MG63 (cell line): ENCODE results near the gene CCNK. TPM values are rescaled to one million over a fixed set of nuclear protein-coding genes. Genes with fewer than 3 reads are reported as not detected.

Experiments
- DNase-seq: peaks from one replicate; pipeline ENCODE4 v3.0.0-alpha.2; 2020
- H3K27me3 ChIP-seq: fragments of 250-450 bp; sonication (Bioruptor Pico); 2 replicates; pipeline ENCODE4 v1.5.1; 2020; ENCODE audit warnings: mild to moderate bottlenecking, moderate library complexity
- H3K36me3 ChIP-seq: fragments of 250-450 bp; sonication (Bioruptor Pico); 2 replicates; pipeline ENCODE4 v1.5.1; 2020; ENCODE audit warnings: mild to moderate bottlenecking, moderate library complexity
- H3K4me3 ChIP-seq: fragments of 250-450 bp; sonication (Bioruptor Pico); 2 replicates; pipeline ENCODE4 v1.5.1; 2020; ENCODE audit warnings: mild to moderate bottlenecking, moderate library complexity
- H3K9me3 ChIP-seq: fragments of 250-450 bp; sonication (Bioruptor Pico); 2 replicates; pipeline ENCODE4 v1.5.1; 2020; ENCODE audit warnings: mild to moderate bottlenecking, moderate library complexity
- total RNA-seq: library from RNA; depleted of rRNA; stranded (reverse); fragments of >200 nt; shearing (Covaris generic); gene quantifications from 2 replicates; pipeline ENCODE4 v1.2.3, GENCODE V29; 2014; ENCODE audit warnings: low replicate concordance

CCNK gene
- total RNA-seq, 1 experiment from 2014 or later = 2.9 TPM

DNA sequence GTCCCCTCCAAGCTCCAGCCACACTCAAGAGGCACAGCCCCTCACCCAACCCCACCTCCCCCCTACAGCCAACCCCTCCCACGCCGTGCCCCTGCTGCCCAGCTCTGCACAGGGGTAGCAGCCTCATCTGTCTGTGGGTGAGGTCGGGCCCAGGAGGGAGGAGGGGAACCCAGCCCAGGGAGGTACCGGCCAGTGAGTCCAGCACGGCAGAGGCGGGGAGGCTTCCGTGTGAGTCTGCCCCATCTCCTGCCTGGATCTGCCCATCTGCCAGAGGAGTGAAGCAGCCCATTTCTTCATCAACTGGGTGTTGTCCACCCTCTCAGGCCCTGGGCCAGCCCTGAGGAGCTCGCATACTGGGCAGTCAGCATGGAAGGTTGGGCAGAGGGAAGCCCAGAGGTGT is 54.2 kb downstream of the CCNK start:
- Histone ChIP-seq H3K27me3 (no peaks in the 10 kb centered on the region), H3K36me3 (no peaks in the 10 kb centered on the region), H3K4me3 (no peak overlapping the region), H3K9me3 (no peaks in the 10 kb centered on the region)
- DNase-seq = peak; percentile 72

DNA sequence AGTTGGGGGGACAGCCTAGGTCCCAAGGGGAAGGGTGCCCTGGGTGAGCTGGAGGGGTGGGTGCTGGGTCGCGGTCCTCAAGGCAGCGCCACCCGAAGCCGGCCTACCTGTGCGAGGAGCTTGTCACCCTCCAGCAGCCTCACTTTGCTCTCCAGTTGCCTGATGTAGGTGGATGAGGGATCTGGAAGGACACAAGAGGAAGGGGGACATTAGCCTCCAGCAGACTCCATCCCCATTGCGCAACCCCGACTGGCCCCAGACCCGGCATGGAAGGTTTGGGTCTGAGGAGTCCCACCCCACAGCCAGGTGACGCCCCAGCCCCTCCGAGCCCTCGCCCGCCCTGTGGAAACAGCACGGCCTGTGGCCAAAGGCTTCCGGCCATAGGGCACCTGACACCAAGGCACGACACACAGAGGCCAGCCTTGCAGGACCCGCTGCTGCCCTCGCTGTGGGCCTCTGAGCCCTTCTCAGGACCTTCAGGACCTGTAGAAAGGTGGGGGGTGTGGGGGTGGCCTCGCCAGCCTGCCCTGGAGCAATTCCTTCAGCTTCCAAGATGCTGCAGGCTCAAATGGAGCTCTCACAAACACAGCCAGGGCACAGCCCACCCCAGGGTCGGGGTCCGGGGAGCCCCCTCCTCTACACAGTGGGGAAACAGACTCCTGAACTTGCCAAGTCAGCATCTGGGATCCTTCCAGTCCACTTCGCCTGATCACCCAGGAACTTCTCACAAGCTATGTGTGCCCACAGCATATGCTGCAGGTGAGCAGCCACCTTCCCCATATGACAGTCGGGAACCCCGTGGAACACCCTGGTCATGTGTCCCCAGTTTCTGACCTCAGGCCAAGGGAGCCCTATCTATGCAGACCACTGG is 54.9 kb downstream of the CCNK start:
- H3K9me3 ChIP-seq = no peaks in the 10 kb centered on the region

DNA sequence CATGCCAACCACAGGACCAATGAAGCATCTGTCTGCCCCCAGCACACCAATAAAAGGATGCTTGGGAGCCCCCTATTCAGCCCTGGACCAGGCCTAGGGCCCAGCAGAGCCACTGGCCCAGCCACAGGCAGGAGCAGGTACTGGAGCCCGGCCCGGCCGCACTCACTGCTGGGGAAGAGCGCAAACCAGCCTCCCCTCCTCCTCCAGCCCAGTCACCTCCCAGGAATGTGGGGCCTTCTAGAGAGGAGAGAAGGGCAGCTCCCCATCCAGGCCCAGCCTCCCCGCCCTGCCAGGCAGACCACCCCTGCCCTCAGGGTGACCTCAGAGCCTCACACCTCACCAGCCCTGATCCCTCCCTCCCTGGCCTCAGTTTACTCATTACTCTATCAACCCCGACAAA is 56.2 kb downstream of the CCNK start:
- Histone ChIP-seq H3K4me3 (no peak overlapping the region), H3K27me3 (no peaks in the 10 kb centered on the region)
- peak; percentile 70 for DNase-seq

More for the DNA sequence above, 54.9 kb downstream of the CCNK start:
- H3K4me3 ChIP-seq = no peak overlapping the region
- no peaks in the 10 kb centered on the region for H3K27me3 ChIP-seq
- H3K36me3 ChIP-seq = no peaks in the 10 kb centered on the region
- DNase-seq = no peak

DNA sequence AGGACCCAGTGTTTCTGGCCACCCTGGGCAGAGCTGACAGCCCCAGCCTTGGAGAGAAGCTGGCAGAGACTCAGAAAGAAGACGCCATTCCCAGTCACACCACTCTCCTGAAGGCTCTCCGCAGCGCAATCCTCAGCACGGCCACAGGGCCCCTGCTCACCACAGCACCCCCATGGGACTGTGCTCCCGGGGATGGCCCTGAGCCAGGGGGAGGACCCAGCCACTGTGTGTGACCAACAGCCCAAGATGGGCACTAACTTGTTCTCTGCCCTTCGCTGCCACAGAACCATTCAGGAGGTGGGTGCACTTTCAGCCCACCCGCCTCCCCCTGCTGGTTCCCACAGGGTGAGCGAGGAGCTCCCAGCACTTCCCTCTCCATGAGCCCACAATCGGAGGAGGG is 57.1 kb downstream of the CCNK start:
- Histone ChIP-seq H3K9me3 (no peaks in the 10 kb centered on the region), H3K4me3 (no peak overlapping the region), H3K27me3 (no peaks in the 10 kb centered on the region), H3K36me3 (no peaks in the 10 kb centered on the region)
- DNase-seq = no peak

More for the DNA sequence above, 56.2 kb downstream of the CCNK start:
- Histone ChIP-seq H3K36me3 (no peaks in the 10 kb centered on the region), H3K9me3 (no peaks in the 10 kb centered on the region)

DNA sequence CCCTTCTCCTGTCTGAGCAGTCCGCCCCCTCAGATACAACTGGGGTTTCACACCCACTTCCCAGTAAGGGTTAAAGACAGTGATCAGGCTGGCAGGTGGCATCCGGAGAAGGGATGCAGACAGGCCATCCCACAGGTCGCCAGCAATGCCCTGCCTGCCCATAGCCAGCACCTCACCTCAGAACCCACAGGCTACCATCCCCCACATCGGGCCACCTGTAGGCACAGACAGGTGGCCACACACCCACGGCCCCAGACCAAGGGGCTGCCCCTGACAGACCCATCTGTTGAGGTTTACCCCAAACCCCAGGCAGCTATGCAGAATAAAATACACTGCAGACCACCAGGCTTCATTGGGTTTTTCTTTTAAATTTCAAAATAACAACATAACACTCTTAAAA is 57.5 kb downstream of the CCNK start:
- no peaks in the 10 kb centered on the region for H3K36me3 ChIP-seq
- no peaks in the 10 kb centered on the region for H3K27me3 ChIP-seq
- no peaks in the 10 kb centered on the region for H3K9me3 ChIP-seq
- H3K4me3 ChIP-seq = no peak overlapping the region
- DNase-seq = no peak

DNA sequence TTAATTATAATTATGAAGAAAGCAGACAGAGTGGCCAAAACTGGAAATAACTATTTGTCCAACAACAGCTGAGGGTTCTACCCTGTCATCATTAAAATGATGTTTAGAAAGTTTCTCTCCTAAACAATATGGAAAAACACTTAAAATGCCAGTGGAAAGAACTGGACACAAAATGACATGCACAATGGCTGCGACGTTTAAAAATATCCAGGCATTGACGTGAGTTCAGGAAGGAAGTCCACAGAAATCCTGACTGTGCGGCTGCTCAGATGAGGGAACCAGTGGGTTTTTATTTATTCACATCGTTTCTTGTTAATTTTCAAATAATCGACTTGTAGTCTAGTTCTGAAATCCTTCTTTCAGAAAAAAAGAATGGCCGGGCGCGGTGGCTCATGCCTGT is 58.3 kb downstream of the CCNK start:
- no peak for DNase-seq

DNA sequence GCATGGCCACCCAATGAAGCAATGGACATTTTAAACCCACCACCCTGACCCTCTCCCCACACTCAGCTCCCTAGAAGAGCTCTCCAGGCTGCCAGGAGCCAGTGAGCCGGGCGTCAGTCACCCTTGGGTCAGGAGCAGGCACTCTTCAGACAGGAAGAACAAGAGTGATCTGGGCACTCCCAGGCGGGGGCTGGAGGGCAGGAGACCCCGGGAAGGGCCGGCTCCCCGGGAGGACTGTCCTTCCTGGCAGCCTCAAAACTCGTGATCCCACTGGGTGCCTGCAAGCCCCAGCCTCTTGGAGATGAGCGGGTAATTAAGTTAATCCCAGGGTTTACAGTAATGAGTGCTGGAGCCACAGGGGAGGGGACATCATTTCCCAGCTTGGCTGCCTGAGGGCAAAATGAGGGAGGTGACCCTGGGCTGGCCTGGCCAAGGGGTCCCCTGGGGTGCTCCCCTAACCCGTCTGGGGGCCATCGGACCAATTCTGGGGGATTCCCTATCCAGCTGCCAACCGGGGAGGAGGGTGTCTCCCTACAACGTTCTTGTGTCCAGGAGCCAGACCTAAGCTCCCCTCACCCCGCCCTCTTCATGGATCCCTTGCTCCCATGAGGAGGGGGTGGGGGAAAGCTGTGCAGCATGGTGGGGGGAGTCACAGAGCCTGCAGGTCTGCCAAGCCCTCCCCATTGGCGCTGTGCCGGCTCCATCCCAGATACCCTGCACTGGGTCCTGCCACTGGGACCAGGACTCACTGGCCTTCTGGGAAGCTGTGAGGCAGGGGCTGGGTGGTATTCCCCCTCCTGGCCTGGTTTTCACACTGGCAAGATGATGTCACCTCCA is 59.2 kb downstream of the CCNK start:
- Histone ChIP-seq H3K36me3 (no peaks in the 10 kb centered on the region), H3K4me3 (no peak overlapping the region), H3K27me3 (no peaks in the 10 kb centered on the region), H3K9me3 (no peaks in the 10 kb centered on the region)
- no peak for DNase-seq

More for the DNA sequence above, 58.3 kb downstream of the CCNK start:
- no peaks in the 10 kb centered on the region for H3K36me3 ChIP-seq
- no peaks in the 10 kb centered on the region for H3K9me3 ChIP-seq
- H3K27me3 ChIP-seq = no peaks in the 10 kb centered on the region
- H3K4me3 ChIP-seq = no peak overlapping the region

DNA sequence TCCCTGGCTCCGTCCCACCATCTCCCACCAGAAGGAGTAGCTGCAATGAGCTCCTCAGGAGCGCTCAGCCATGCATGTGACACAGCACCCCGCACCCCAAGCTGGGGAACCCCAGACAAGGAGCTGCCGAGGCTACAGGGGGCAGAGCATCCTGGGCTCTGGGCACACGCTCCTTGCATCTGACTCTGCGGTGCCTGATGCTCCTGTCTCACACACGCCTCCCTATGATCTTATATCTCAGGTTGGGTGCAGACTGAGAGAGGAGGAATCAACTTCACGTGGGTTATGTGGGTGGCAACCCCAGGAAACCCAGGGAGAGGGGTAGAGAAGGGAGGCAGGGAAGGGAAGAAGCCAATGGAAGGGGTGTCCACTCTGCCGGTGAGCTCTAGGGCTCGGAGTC is 60.0 kb downstream of the CCNK start:
- Histone ChIP-seq H3K36me3 (no peaks in the 10 kb centered on the region), H3K27me3 (no peaks in the 10 kb centered on the region), H3K4me3 (no peak overlapping the region), H3K9me3 (no peaks in the 10 kb centered on the region)
- DNase-seq = no peak

DNA sequence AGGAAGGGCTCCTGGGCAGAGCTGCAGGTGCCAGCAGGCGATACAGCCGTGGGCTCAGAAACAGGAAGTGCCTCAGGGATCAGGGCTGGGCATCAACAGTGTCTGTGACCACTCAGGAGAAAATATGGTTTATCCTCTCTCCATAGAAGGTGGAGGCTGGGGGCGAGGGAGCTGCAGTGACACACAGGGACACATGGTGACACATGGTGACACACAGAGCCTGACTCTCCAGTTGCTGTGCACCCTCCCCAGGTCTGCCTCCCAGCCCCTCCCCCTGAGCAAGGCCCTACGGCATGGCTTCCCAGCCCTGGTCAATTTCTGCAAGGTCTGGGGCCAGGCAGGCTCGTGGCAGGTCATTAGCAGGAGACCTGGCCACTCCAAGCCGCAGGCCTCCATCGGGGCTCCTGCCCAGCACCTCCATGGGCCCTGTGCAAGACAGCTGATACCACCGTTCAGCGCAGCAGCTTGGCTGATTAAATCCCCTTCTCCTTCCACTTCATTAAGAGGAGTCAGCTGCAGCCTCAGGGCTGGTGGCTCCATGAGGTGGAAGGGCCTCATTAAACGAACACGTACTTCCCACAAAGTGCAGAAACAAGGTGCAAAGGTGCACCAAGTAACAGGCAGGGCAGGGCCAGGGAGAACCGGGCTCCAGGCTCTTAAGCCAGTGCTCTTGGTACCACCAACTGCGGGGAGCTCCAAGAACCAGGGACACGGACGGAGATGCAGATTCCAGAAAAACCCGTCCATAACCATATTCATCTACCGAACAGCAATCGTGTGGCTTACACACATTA is 60.7 kb downstream of the CCNK start:
- no peak for DNase-seq
- Histone ChIP-seq H3K4me3 (no peak overlapping the region), H3K9me3 (no peaks in the 10 kb centered on the region), H3K36me3 (no peaks in the 10 kb centered on the region), H3K27me3 (no peaks in the 10 kb centered on the region)

DNA sequence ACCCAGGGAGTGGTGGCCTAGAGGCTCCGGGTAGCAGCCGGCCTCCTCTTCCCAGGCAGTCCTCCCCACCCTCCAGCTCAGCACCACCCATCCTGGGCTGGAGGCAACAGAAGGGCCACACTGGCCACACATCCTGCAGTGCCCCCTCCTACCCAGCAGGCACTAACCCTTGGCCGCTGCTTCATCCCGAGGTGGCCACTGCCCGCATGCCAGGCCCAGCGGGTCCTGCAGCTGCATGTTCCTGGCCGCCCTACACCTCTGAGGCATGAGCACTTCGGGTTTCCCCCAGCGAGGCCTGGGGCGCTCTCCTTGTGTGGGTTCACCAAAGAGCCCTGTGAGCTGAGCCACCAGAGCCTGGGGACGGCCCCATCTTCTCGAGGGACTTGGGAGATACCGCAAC is 61.4 kb downstream of the CCNK start:
- H3K4me3 ChIP-seq = no peak overlapping the region
- DNase-seq = no peak

DNA sequence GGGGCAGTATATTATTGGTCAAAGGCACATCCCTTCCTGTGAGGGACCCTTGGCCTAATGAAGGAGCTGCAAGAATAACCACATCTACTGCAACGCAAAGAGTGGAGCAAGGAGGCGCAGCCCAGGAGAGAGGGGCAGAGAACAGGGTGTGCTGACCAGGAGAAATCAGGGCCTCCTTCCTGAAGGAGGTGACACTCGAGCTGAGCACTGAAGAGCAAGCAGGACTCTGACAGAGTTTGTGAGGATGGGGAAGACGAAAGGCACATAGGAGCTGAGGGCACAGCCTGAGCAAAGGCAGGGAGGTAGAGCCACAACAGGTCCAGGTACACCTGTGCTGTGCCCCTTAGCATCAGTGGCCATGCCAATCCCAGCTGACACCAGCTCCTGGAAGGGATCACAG is 62.2 kb downstream of the CCNK start:
- H3K27me3 ChIP-seq = no peaks in the 10 kb centered on the region
- no peaks in the 10 kb centered on the region for H3K9me3 ChIP-seq
- no peak for DNase-seq
- H3K36me3 ChIP-seq = no peaks in the 10 kb centered on the region
- H3K4me3 ChIP-seq = no peak overlapping the region

More for the DNA sequence above, 61.4 kb downstream of the CCNK start:
- Histone ChIP-seq H3K36me3 (no peaks in the 10 kb centered on the region), H3K9me3 (no peaks in the 10 kb centered on the region), H3K27me3 (no peaks in the 10 kb centered on the region)

DNA sequence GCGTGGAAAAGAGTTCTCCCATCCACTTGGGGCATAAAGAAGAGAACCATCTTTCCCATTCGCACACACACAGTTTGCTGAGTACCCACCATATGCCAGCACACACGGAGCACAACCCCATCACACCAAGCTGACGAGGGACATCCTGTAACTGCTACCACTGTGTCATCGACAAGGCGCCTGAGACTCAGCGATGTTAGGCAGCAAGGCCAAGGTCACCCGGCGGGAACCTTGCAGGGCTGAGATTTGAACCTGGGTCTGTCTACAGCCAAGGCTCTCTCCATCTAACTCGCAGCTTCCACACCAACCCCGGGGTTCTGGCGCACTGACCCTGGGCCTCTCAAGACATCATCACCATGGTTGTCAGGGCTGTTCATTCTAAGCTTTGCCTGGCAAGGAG is 62.8 kb downstream of the CCNK start:
- H3K9me3 ChIP-seq = no peaks in the 10 kb centered on the region
- DNase-seq = no peak

DNA sequence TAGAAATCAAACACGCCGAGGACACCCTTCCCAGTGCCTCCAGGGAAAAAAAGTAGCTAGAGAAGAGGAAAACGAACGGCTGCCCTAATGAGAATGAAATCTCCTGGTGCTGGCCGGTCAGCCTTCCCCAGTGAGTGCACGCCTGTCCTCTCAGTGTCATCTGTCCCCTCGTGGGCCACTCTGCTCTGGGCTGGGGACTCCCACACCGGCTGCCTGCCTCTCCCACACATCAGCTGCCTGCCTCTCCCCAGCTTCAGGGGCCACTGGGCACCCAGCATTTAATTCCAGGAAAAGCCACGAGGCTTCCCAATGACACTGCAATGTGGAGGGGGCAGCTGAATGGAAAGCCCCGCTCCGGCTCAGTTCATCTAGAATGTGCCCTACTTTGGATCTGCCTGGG is 63.8 kb downstream of the CCNK start:
- Histone ChIP-seq H3K36me3 (no peaks in the 10 kb centered on the region), H3K9me3 (no peaks in the 10 kb centered on the region), H3K27me3 (no peaks in the 10 kb centered on the region), H3K4me3 (no peak overlapping the region)
- no peak for DNase-seq

More for the DNA sequence above, 62.8 kb downstream of the CCNK start:
- H3K27me3 ChIP-seq = no peaks in the 10 kb centered on the region
- no peak overlapping the region for H3K4me3 ChIP-seq
- no peaks in the 10 kb centered on the region for H3K36me3 ChIP-seq

DNA sequence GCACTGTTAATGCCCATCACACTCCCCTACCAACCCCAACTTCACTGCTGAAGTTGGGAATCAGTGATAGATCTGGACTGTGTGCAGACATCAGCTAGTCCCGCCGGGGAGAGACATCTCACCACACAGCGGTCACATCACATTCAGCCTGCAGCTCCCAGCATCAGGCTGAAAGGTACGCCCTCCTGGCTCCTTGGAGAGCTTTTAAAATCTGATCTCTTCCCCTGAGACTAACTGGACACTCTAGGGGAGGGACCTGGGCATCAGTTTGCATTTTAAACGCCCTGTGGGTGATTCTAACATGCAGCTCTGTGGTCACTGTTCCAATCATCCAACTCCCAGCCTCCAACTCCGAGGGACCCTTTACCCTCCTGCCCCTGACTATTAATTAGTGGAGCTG is 64.4 kb downstream of the CCNK start:
- H3K36me3 ChIP-seq = no peaks in the 10 kb centered on the region
- no peak for DNase-seq
- no peak overlapping the region for H3K4me3 ChIP-seq
- H3K9me3 ChIP-seq = no peaks in the 10 kb centered on the region
- no peaks in the 10 kb centered on the region for H3K27me3 ChIP-seq

DNA sequence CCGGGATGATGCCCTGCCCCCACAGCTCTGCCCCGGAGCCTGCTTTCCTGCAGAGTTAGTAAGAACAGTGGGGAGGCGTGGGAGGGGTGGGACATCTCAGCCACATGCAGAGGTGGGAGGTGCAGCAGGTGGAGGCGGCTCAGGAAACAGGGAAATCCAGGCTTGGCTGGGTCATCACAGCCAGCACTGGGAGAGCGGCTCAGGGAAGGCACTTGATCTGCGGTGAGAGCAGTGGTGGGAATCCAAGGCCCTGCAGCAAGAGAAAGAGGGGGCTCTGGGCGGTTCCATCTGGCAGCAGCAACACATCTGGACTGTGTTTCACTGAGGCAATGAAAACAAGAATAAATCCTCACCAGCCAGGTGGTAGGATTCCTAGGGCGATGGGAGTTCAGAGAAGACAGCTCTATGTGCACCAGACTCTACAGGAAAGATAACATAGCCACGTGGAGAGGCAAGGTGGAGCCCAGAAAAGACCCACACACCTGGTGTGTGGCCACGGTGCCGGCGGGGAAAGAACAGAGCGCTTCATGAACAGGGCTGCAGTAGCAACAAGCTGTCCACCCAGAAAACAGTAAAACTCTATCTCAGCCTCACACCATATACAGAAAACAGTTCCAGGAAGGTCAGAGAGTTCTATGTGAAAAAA is 65.1 kb downstream of the CCNK start:
- DNase-seq = no peak
- no peaks in the 10 kb centered on the region for H3K9me3 ChIP-seq
- no peaks in the 10 kb centered on the region for H3K27me3 ChIP-seq
- no peak overlapping the region for H3K4me3 ChIP-seq
- H3K36me3 ChIP-seq = no peaks in the 10 kb centered on the region

DNA sequence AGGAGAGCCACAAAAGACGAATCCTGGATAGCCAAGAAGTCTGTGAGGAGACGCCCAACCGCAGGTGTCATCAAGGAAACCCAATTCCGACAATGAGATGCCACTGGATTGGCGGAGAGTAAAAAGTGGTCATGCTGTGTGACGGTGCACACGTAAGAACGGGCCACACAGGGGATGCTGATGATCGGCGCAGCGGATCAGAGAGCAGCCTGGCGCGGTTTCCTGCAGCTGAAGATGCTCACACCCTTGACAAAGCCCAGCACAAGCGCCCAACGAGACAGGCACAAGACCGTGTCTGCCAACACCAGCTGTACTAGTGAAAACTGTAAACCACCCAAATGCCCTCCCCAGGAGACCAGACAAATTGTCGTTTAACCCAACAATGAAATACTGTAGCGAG is 67.0 kb downstream of the CCNK start:
- DNase-seq = no peak
- no peaks in the 10 kb centered on the region for H3K36me3 ChIP-seq
- no peaks in the 10 kb centered on the region for H3K9me3 ChIP-seq
- H3K27me3 ChIP-seq = no peaks in the 10 kb centered on the region
- H3K4me3 ChIP-seq = no peak overlapping the region
